Epithelial cell of proximal tubule (primary cell): ENCODE results near the gene DAND5. TPM values are rescaled to one million over a fixed set of nuclear protein-coding genes. Genes with fewer than 3 reads are reported as not detected.

Experiments
- DNase-seq: peaks from one replicate; pipeline ENCODE4 v3.0.0-alpha.2; 2011; ENCODE audit warnings: low read depth
- H3K4me3 ChIP-seq: 2 replicates; pipeline ENCODE4 v1.5.1; 2011; ENCODE audit warnings: low read depth, mild to moderate bottlenecking, low read length
- total RNA-seq: library from RNA; depleted of rRNA; stranded (reverse); fragments of >200 nt; gene quantifications from 2 replicates; pipeline ENCODE4 v1.2.3, GENCODE V29; 2015
- TF ChIP-seq, protein P1 (sequence below): conservative IDR thresholded peaks from 2 replicates; pipeline ENCODE4 v1.5.1; 2012; ENCODE audit warnings: low read depth, mild to moderate bottlenecking, low read length

DAND5 gene
- total RNA-seq, 1 donor from 2014 or later, result 0.06 TPM

DNA sequence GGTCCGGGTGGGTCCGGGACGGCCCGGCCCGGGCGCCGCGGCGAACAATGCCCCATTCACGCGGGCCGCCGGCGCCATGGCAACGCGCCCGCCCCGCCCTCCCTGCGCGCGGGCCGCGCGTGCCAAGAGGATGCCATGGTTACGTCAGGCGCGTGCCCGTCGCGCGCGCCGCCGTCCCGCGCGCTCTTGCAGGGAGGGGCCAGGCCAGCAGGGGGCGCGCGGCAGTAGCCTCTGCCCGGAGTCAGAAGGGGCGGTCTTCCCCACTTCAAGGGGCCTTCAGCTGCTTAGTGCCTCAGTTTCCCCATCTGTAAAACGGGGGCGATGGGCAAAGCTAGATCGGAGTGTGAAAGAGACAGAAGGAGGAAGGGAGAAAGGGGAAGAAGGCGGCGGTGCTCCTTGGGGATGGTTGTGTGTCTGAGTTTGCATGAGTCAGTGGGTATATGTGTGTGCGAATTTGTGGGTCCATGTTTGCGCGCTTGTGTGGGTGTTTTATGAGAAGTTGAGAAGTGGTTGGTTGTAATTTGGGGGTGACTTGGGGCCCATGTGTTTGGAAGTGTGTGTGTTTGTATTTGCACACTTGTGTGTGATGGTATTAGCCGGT lies 14.3 kb downstream of the DAND5 start:
- peak overlapping the region; percentile 40 for H3K4me3 ChIP-seq
- DNase-seq, result no peak
- TF ChIP-seq, protein P1, sequence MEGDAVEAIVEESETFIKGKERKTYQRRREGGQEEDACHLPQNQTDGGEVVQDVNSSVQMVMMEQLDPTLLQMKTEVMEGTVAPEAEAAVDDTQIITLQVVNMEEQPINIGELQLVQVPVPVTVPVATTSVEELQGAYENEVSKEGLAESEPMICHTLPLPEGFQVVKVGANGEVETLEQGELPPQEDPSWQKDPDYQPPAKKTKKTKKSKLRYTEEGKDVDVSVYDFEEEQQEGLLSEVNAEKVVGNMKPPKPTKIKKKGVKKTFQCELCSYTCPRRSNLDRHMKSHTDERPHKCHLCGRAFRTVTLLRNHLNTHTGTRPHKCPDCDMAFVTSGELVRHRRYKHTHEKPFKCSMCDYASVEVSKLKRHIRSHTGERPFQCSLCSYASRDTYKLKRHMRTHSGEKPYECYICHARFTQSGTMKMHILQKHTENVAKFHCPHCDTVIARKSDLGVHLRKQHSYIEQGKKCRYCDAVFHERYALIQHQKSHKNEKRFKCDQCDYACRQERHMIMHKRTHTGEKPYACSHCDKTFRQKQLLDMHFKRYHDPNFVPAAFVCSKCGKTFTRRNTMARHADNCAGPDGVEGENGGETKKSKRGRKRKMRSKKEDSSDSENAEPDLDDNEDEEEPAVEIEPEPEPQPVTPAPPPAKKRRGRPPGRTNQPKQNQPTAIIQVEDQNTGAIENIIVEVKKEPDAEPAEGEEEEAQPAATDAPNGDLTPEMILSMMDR, result peak; percentile 82

DNA sequence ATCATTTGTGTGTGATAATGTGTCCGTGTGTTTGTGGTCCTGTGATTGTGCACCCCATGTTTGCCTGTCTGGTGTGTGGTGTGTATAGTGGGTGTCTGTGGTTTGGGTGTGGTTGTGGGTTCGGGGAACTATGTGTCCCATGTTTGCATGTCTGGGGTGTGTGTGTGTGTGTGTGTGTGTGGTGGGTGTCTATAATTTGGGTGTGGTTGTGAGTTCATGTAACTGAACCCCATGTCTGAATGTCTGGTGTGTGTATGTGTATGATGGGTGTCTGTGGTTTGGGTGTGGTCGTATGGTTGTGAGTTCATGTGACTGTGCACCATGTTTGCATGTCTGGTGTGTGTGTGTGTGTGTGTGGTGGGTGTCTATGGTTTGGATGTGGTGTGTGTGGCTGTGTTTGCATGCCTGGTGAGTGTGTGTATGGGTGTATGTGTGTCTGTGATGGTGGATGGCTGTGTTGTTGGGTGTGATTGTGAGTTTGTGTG lies 14.8 kb downstream of the DAND5 start:
- no peak overlapping the region for H3K4me3 ChIP-seq
- TF ChIP-seq, protein P1, result no peak
- no peak for DNase-seq

DNA sequence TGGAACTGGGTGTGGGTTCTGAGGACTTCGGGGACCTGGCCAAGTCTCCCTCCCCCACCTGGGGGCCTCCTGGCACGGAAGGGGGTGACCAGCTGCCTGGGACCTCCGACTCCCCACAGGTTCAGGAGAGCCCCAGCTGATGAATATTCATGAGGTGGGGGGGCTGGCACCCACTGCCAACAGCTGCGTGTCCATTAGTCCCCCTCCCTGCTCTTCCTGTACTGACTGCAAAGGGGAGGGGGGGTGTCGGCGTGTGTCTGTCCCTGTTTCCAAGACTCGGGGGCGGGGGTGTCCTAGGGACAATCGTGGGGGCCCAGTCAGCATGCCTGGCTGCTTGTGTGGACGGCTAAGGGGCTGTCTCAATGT lies 15.3 kb downstream of the DAND5 start:
- no peak for DNase-seq
- TF ChIP-seq, protein P1, result no peak
- H3K4me3 ChIP-seq, result no peak overlapping the region

DNA sequence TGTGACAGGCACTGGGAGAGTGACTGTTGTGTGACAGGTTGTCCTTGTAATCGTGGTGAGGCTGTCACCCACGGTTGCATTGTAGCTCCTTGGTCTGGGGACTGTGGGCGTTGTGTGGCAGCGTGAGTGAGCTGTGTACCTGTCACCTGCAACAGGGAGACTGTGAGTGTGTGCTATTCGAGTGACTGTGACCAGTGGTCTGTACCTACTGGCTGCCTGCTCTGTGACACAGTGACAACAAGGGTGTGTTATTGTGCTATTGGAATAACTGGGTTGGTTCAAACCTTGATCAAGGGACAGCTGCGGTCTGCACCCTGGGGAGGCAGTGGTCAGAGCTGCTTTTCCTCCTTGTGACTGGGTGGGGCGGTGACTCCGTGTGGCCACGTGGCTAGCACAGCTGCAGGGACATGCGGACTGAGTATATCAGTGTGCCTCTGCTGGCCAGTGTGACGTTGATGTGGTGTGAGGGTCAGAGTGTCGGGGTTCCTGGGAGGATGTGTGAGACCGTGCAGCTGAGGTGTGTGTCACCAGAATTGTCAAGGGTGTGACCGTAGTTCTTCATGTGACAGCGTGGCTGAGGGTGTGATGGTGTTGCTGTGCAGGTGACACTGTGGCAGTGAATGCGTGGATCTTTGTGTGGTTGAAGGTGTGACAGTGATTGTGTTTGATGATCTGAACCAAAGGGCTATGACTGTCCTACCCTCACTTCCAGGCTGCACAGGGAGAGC lies 15.8 kb downstream of the DAND5 start:
- no peak for DNase-seq
- no peak overlapping the region for H3K4me3 ChIP-seq
- TF ChIP-seq, protein P1, result no peak

DNA sequence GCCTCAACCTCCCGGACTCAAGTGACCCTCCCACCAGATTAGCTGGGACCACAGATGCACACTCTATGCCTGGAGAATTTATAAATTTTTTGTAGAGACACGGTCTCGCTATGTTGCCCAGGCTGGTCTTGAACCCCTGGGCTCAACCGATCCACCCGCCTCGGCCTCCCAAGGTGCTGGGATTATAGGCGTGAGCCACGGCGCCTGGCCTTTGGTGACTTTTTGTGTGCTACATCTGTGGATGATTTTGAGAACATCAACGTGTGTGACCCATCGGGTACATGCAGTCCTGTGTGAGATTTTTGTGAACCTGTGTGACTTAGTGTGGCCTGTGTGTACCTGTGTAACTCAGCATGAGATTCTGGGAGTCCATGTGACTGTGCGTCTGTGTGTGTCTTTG lies 17.4 kb downstream of the DAND5 start:
- H3K4me3 ChIP-seq, result no peak overlapping the region
- no peak for DNase-seq
- TF ChIP-seq, protein P1, result no peak

DNA sequence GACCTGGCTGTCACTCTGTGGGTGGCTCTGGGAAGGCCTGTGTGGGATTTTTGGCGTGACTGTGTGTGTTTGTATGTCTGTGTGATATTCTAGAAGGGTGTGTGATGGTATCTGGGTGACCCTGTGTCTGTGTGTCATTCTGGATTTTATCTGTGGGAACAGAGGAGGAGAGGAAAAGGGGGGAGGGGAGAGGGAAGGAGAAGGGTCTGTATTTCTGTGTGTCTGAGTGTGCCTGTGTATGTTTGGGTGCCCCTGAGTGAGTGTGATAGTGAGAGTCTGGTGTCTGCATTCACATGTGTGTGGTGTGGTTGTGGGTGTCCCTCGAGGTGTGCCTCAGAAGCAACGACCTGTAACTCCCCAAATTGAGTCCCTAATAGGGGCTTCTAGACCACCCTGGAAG lies 17.8 kb downstream of the DAND5 start:
- DNase-seq, result no peak
- H3K4me3 ChIP-seq, result no peak overlapping the region
- TF ChIP-seq, protein P1, result no peak

DNA sequence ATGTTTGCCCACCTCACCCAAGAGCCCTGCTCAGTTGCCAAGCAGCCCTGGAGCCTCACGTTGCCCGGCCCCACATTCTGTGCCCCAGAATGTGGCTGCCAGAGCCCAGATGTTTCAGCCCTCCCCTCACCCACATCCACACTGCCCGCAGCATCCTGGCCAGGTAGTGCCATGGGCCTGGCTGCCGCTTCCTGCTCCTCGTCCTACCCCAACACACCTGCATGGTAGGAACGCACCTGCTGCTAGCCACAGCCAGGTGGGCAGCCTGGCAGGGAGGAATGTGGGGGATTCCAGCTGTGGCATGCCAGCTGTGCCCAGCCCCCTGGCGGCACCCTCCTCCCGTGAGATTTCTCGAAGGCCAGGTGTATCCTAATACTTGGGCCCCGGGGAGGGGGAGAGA lies 18.4 kb downstream of the DAND5 start:
- TF ChIP-seq, protein P1, result no peak
- DNase-seq, result no peak
- no peak overlapping the region for H3K4me3 ChIP-seq
